ES-I3 (cell line): Measurements from ENCODE around the gene PRELID3B.

Source experiments
- H3K36me3 ChIP-seq: 2 replicates; pipeline ENCODE4 v1.6.1; 2013; ENCODE audit warnings: mild to moderate bottlenecking, low read length, control low read depth, moderate library complexity; ENCODE audit not compliant: insufficient read depth
- H3K4me1 ChIP-seq: 2 replicates; pipeline ENCODE4 v1.6.1; 2013; ENCODE audit warnings: mild to moderate bottlenecking, control low read depth, low read length; ENCODE audit not compliant: insufficient read depth
- H3K9ac ChIP-seq: 2 replicates; pipeline ENCODE4 v1.6.1; 2013; ENCODE audit warnings: low read depth, mild to moderate bottlenecking, low read length, moderate library complexity
- H3K9me3 ChIP-seq: 2 replicates; pipeline ENCODE4 v1.6.1; 2013; ENCODE audit warnings: mild to moderate bottlenecking, low read length, moderate library complexity; ENCODE audit not compliant: control insufficient read depth, insufficient read depth

The PRELID3B gene

GRCh38 chr20:59025511-59025910, 17.1 kb downstream of the PRELID3B start:
- Histone ChIP-seq H3K9ac (no peak overlapping the region), H3K4me1 (peaks cover 5% of the 10 kb centered on the region), H3K36me3 (peaks cover 7% of the 10 kb centered on the region), H3K9me3 (no peaks in the 10 kb centered on the region)

- peaks cover 7% of the 10 kb centered on the region for H3K36me3 ChIP-seq
- H3K4me1 ChIP-seq: peaks cover 5% of the 10 kb centered on the region
- H3K9ac ChIP-seq: no peak overlapping the region
- H3K9me3 ChIP-seq: no peaks in the 10 kb centered on the region
Measured at GRCh38 chr20:59025086-59025485, 17.5 kb downstream of the PRELID3B start.

- Histone ChIP-seq H3K36me3 (peaks cover 2% of the 10 kb centered on the region), H3K9ac (no peak overlapping the region)
Measured at GRCh38 chr20:59024111-59024530, 18.5 kb downstream of the PRELID3B start.

GRCh38 chr20:59023616-59024015, 19.0 kb downstream of the PRELID3B start:
- Histone ChIP-seq H3K36me3 (peaks cover under 1% of the 10 kb centered on the region), H3K9me3 (no peaks in the 10 kb centered on the region), H3K9ac (no peak overlapping the region), H3K4me1 (peaks cover 5% of the 10 kb centered on the region)

More at GRCh38 chr20:59024111-59024530, 18.5 kb downstream of the PRELID3B start:
- Histone ChIP-seq H3K4me1 (peaks cover 5% of the 10 kb centered on the region), H3K9me3 (no peaks in the 10 kb centered on the region)

GRCh38 chr20:59022754-59023153, 19.8 kb downstream of the PRELID3B start:
- no peaks in the 10 kb centered on the region for H3K9me3 ChIP-seq
- no peaks in the 10 kb centered on the region for H3K36me3 ChIP-seq
- H3K4me1 ChIP-seq: peaks cover 5% of the 10 kb centered on the region
- no peak overlapping the region for H3K9ac ChIP-seq

- Histone ChIP-seq H3K9ac (no peak overlapping the region), H3K4me1 (peaks cover 8% of the 10 kb centered on the region), H3K9me3 (no peaks in the 10 kb centered on the region), H3K36me3 (no peaks in the 10 kb centered on the region)
Measured at GRCh38 chr20:59020938-59021551, 21.5 kb downstream of the PRELID3B start.

- Histone ChIP-seq H3K4me1 (peaks cover 8% of the 10 kb centered on the region), H3K9me3 (no peaks in the 10 kb centered on the region), H3K36me3 (no peaks in the 10 kb centered on the region), H3K9ac (no peak within 1 kb of the TSS)
Measured at GRCh38 chr20:59019217-59019616, 23.4 kb downstream of the PRELID3B start, which contains the start of gene TUBB1. TUBB1 (plus strand) TSS chr20:59019429; CDS start chr20:59019523, 94 bp downstream.

- H3K9me3 ChIP-seq: no peaks in the 10 kb centered on the region
- H3K9ac ChIP-seq: no peak overlapping the region
- peaks cover 8% of the 10 kb centered on the region for H3K4me1 ChIP-seq
- H3K36me3 ChIP-seq: no peaks in the 10 kb centered on the region
Measured at GRCh38 chr20:59018817-59019216, 23.8 kb downstream of the PRELID3B start.

- Histone ChIP-seq H3K9me3 (no peaks in the 10 kb centered on the region), H3K36me3 (no peaks in the 10 kb centered on the region), H3K4me1 (peaks cover 8% of the 10 kb centered on the region), H3K9ac (no peak overlapping the region)
Measured at GRCh38 chr20:59017493-59018231, 24.9 kb downstream of the PRELID3B start.

GRCh38 chr20:59016795-59017492, 25.6 kb downstream of the PRELID3B start:
- no peaks in the 10 kb centered on the region for H3K9me3 ChIP-seq
- H3K4me1 ChIP-seq: peaks cover 8% of the 10 kb centered on the region
- no peaks in the 10 kb centered on the region for H3K36me3 ChIP-seq
- no peak overlapping the region for H3K9ac ChIP-seq

- H3K36me3 ChIP-seq: no peaks in the 10 kb centered on the region
- no peak overlapping the region for H3K9ac ChIP-seq
- H3K9me3 ChIP-seq: no peaks in the 10 kb centered on the region
- H3K4me1 ChIP-seq: peaks cover 8% of the 10 kb centered on the region
Measured at GRCh38 chr20:59015812-59016711, 26.5 kb downstream of the PRELID3B start.

GRCh38 chr20:59015411-59015810, 27.2 kb downstream of the PRELID3B start:
- Histone ChIP-seq H3K4me1 (peaks cover 11% of the 10 kb centered on the region; the same call in 1 of the 2 replicates), H3K9ac (no peak overlapping the region), H3K9me3 (no peaks in the 10 kb centered on the region), H3K36me3 (no peaks in the 10 kb centered on the region)

- H3K4me1 ChIP-seq: peaks cover 11% of the 10 kb centered on the region; the same call in 1 of the 2 replicates
- no peaks in the 10 kb centered on the region for H3K9me3 ChIP-seq
- H3K9ac ChIP-seq: no peak overlapping the region
- H3K36me3 ChIP-seq: no peaks in the 10 kb centered on the region
Measured at GRCh38 chr20:59014680-59015389, 27.8 kb downstream of the PRELID3B start.
